HepG2 (cell line): ENCODE results near the gene GSDMA. TPM values are rescaled to one million over a fixed set of nuclear protein-coding genes. Genes with fewer than 3 reads are reported as not detected.

Source experiments
- ARHGAP35 ChIP-seq: sonication (generic); formaldehyde crosslinking; IDR thresholded peaks from 2 replicates; pipeline ENCODE4 v1.9.0; 2022; ENCODE audit warnings: mild to moderate bottlenecking, inconsistent platforms, moderate library complexity, missing genetic modification reagents, borderline replicate concordance
- BCLAF1 ChIP-seq: fragments of 450-650 bp; IDR thresholded peaks from 2 replicates; pipeline ENCODE4 v1.6.1; 2017; ENCODE audit warnings: mild to moderate bottlenecking
- DNMT1 ChIP-seq: sonication (generic); formaldehyde crosslinking; IDR thresholded peaks from 2 replicates; pipeline ENCODE4 v1.5.1; 2020; ENCODE audit warnings: mild to moderate bottlenecking, missing genetic modification reagents
- DNMT3B ChIP-seq: conservative IDR thresholded peaks from 2 replicates; pipeline ENCODE4 v1.6.1; 2016; ENCODE audit warnings: missing biosample characterization, control low read depth
- DPF2 ChIP-seq: sonication (generic); formaldehyde crosslinking; IDR thresholded peaks from 2 replicates; pipeline ENCODE4 v1.4.0; 2020; ENCODE audit warnings: mild to moderate bottlenecking, low read depth, missing genetic modification reagents, borderline replicate concordance
- ETV5 ChIP-seq: IDR thresholded peaks from 2 replicates; pipeline ENCODE4 v1.6.1; 2018; ENCODE audit warnings: missing biosample characterization, missing genetic modification reagents, inconsistent platforms, borderline replicate concordance
- IKZF4 ChIP-seq: sonication (generic); formaldehyde crosslinking; IDR thresholded peaks from 2 replicates; pipeline ENCODE4 v1.5.1; 2020; ENCODE audit warnings: borderline replicate concordance, mild to moderate bottlenecking, low read depth, missing genetic modification reagents; ENCODE audit errors: not compliant biosample characterization
- PBX3 ChIP-seq: sonication (generic); formaldehyde crosslinking; IDR thresholded peaks from 2 replicates; pipeline ENCODE4 v1.8.1; 2023; ENCODE audit warnings: missing genetic modification reagents, inconsistent platforms, borderline replicate concordance
- PLRG1 ChIP-seq: fragments of 450-650 bp; conservative IDR thresholded peaks from 2 replicates; pipeline ENCODE4 v1.6.1; 2016
- SPEN ChIP-seq: sonication (generic); formaldehyde crosslinking; IDR thresholded peaks from 2 replicates; pipeline ENCODE4 v1.5.1; 2020; ENCODE audit warnings: low read depth, mild to moderate bottlenecking, missing genetic modification reagents
- SSRP1 ChIP-seq: IDR thresholded peaks from 2 replicates; pipeline ENCODE4 v1.6.1; 2016; ENCODE audit warnings: control low read depth
- TRIM24 ChIP-seq: sonication (generic); formaldehyde crosslinking; IDR thresholded peaks from 2 replicates; pipeline ENCODE4 v1.8.0; 2022; ENCODE audit warnings: mild to moderate bottlenecking, missing genetic modification reagents
- ZNF230 ChIP-seq: sonication (generic); formaldehyde crosslinking; IDR thresholded peaks from 2 replicates; pipeline ENCODE4 v1.4.0; 2020; ENCODE audit warnings: mild to moderate bottlenecking, missing genetic modification reagents
- ZNF333 ChIP-seq: sonication (generic); formaldehyde crosslinking; IDR thresholded peaks from 2 replicates; pipeline ENCODE4 v1.4.0; 2020; ENCODE audit warnings: mild to moderate bottlenecking, missing genetic modification reagents, borderline replicate concordance
- ZNF468 ChIP-seq: sonication (generic); formaldehyde crosslinking; IDR thresholded peaks from 2 replicates; pipeline ENCODE4 v1.8.0; 2022; ENCODE audit warnings: mild to moderate bottlenecking, moderate library complexity, missing genetic modification reagents
- ZNF646 ChIP-seq: sonication (generic); formaldehyde crosslinking; IDR thresholded peaks from 2 replicates; pipeline ENCODE4 v1.9.0; 2021; ENCODE audit warnings: mild to moderate bottlenecking, missing genetic modification reagents
- ZNF770 ChIP-seq: sonication (generic); formaldehyde crosslinking; IDR thresholded peaks from 2 replicates; pipeline ENCODE4 v1.5.0; 2020; ENCODE audit warnings: mild to moderate bottlenecking, missing genetic modification reagents
- polyA plus RNA-seq, 8 experiments: library from polyadenylated mRNA; depleted of rRNA in 3 of 8; stranded (reverse) in 7 of 8; unstranded in 1 of 8; fragments of >200 nt; fragmentation: Illumina TruSeq in 4 of 8; extraction: Trizol in 4 of 8; gene quantifications; 2 replicates each; pipeline versions ENCODE4 v1.2.1 to v1.2.3, GENCODE V29; 2011 to 2016; ENCODE audit warnings: low read depth in 4 of 8, missing spikeins in 1 of 8, mixed read lengths in 1 of 8; ENCODE audit not compliant: insufficient read depth in 1 of 8
- total RNA-seq, 5 experiments: library from RNA; depleted of rRNA; stranded (reverse); fragments of >200 nt; fragmentation: Illumina TruSeq; extraction: Trizol; gene quantifications; 2 replicates each; pipeline ENCODE4 v1.2.3, GENCODE V29; 2016; ENCODE audit warnings: low read depth in 1 of 5

The GSDMA gene
- total and polyA plus RNA-seq, 2 of the 13 experiments (the other 11 are each of a cell fraction or from before 2014, with no cell fraction given): not detected

- TF ChIP-seq ZNF646: no peak
- TF ChIP-seq DNMT3B: no peak
- no peak for TF ChIP-seq IKZF4
- TF ChIP-seq ZNF770 (CRISPR knock-in tag): no peak
- TF ChIP-seq DPF2 (CRISPR knock-in tag): no peak
- TF ChIP-seq TRIM24 (CRISPR knock-in tag): peak; percentile 51; the same call in 1 of the 2 replicates
- TF ChIP-seq ARHGAP35 (CRISPR knock-in tag): 0 out of 2 replicates have a peak, but pooled peaks have one; percentile 17
- no peak for TF ChIP-seq ZNF468 (CRISPR knock-in tag)
- TF ChIP-seq PBX3: no peak
- TF ChIP-seq ZNF230 (CRISPR knock-in tag): no peak
- no peak for TF ChIP-seq PLRG1
- TF ChIP-seq BCLAF1: no peak
- no peak for TF ChIP-seq SSRP1 (CRISPR knock-in tag)
- TF ChIP-seq ETV5: peak; percentile 58; the same call in 1 of the 2 replicates
- TF ChIP-seq SPEN (CRISPR knock-in tag): no peak; the same call in 1 of the 2 replicates
- peak; percentile 54; the same call in 1 of the 2 replicates for TF ChIP-seq ZNF333 (CRISPR knock-in tag)
- no peak for TF ChIP-seq DNMT1 (CRISPR knock-in tag)
These were observed 36.2 kb upstream of the GSDMA start (continued) for GRCh38 chr17:39926588-39927100.
